Uterus (tissue), 2 donors: ENCODE measurements around the gene MECP2.

Experiments
- CTCF ChIP-seq, 4 experiments: fragments of 200-600 bp in 2 of 4; fragments of 450-650 bp in 2 of 4; sonication (generic) in 2 of 4; IDR thresholded peaks; one replicate each; pipeline ENCODE4 v1.5.1; 2016 to 2019; ENCODE audit warnings: antibody characterized with exemption in 4 of 4, mild to moderate bottlenecking in 2 of 4, moderate library complexity in 1 of 4
- POLR2A ChIP-seq, 2 donors: fragments of 450-650 bp; IDR thresholded peaks; one replicate each; pipeline ENCODE4 v1.6.1; 2016; ENCODE audit warnings: antibody characterized with exemption in 2 of 2, mild to moderate bottlenecking in 1 of 2, moderate library complexity in 1 of 2

- TF ChIP-seq CTCF (IDR thresholded peaks at IDR 0.05) (no peak), POLR2A (IDR thresholded peaks at IDR 0.05) (no peak)
These were observed 114.2 kb downstream of the MECP2 start for GRCh38 chrX:153983321-153983801.
